GM21515 (cell line): ENCODE results near the gene DENND1C.

Experiments
- ATAC-seq: cut with Tn5 transposase; IDR thresholded peaks from one replicate; pipeline ENCODE4 v1.9.1; 2021; ENCODE audit not compliant: unreplicated experiment

Gene DENND1C

GRCh38 chr19:6425732-6426620 lies 55.6 kb downstream of the DENND1C start:
- ATAC-seq, result no peak

- ATAC-seq, result peak; percentile 79
Observed at GRCh38 chr19:6424939-6425731, 56.5 kb downstream of the DENND1C start.

- no peak for ATAC-seq
Observed at GRCh38 chr19:6424195-6424938, 57.2 kb downstream of the DENND1C start, which contains the start of gene KHSRP. TSS of gene KHSRP (minus strand) at chr19:6424811. CDS start at chr19:6424701, 110 bp downstream.

- ATAC-seq, result no peak
Observed at GRCh38 chr19:6423499-6424194, 57.9 kb downstream of the DENND1C start.

- ATAC-seq, result no peak
Observed at GRCh38 chr19:6421075-6422014, 60.2 kb downstream of the DENND1C start.

- ATAC-seq, result no peak
Observed at GRCh38 chr19:6418562-6418932, 63.0 kb downstream of the DENND1C start.

GRCh38 chr19:6417713-6418561 lies 63.6 kb downstream of the DENND1C start:
- ATAC-seq, result no peak
